ENCODE data around the gene COX19. TPM values are rescaled to one million over a fixed set of nuclear protein-coding genes. Genes with fewer than 3 reads are reported as not detected.

COX19 gene
- total and polyA plus RNA-seq, 2 donors (not counting 1 experiment from before 2014, with no cell fraction given) = 14.7 to 38.3 TPM

- no peak overlapping the region for H3K9ac ChIP-seq (ENCODE audit: low read length)
- Mint-ChIP-seq H3K27me3 (no peaks in the 10 kb centered on the region), H3K9me3 (ENCODE audit: insufficient read depth) (no peaks in the 10 kb centered on the region), H3K27ac (no peak overlapping the region), H3K4me3 (no peak overlapping the region), H3K4me1 (peaks cover 61% of the 10 kb centered on the region)
- H3K36me3 ChIP-seq (replicated peaks in 1 of 2; ENCODE audit: control extremely low read depth in 1 of 2, control insufficient read depth in 1 of 2, extremely low read depth in 1 of 2, insufficient read depth in 2 of 2, low read length in 1 of 2) = peaks cover 0 to 31% of the 10 kb centered on the region in 2 experiments
- ATAC-seq (ENCODE audit: low read depth) = no peak
- H3K79me2 ChIP-seq (ENCODE audit: control insufficient read depth, insufficient read depth, low read length) = peaks cover 82% of the 10 kb centered on the region
- no peak overlapping the region for H3K27ac ChIP-seq (ENCODE audit: low read length in 2 of 2)
- H3K9me3 ChIP-seq (ENCODE audit: control extremely low read depth in 1 of 3, control insufficient read depth in 2 of 3, insufficient read depth in 1 of 3, low read length in 2 of 3) = peaks cover 0 to 34% (median 0%) of the 10 kb centered on the region in 3 donors
- 96% methylated on average over 36 of the region's 42 CpGs for WGBS (ENCODE audit: insufficient coverage)
- H3K4me2 ChIP-seq (replicated peaks; ENCODE audit: low read depth, low read length, poor library complexity, severe bottlenecking) = no peak overlapping the region
- H3K27me3 ChIP-seq (replicated peaks in 1 of 4; ENCODE audit: control extremely low read depth in 1 of 4, control insufficient read depth in 3 of 4, insufficient read depth in 4 of 4, low read length in 3 of 4) = peaks cover 0 to 2% (median 0%) of the 10 kb centered on the region in 4 experiments
- no peak overlapping the region for H3K4me3 ChIP-seq (ENCODE audit: control extremely low read depth in 1 of 5, extremely low read depth in 1 of 5, insufficient read depth in 1 of 5, low read depth in 2 of 5, low read length in 4 of 5)
- H2AFZ ChIP-seq (ENCODE audit: insufficient read depth, low read depth, low read length, poor library complexity, severe bottlenecking) = no peak overlapping the region
- no peak for DNase-seq
- peaks cover 85% of the 10 kb centered on the region for H4K20me1 ChIP-seq (ENCODE audit: control insufficient read depth, insufficient read depth, low read length, poor library complexity, severe bottlenecking)
- ChIA-PET POLR2A (interaction anchor here (0.5 to 1.6 kb wide), 3 partner anchors 16 to 131 kb away, joined by 3 to 5 read pairs (median 4); no protein-coding TSS in a partner anchor), CTCF (interaction anchor here (0.6 to 6.9 kb wide), 6 partner anchors 24 to 45 kb away, joined by 3 to 57 read pairs (median 8); partner anchors contain the start of gene GPR146)
- TF ChIP-seq CTCF (IDR thresholded peaks at IDR 0.05) (no peak), EZH2 (IDR thresholded peaks at IDR 0.05; ENCODE audit: borderline replicate concordance, insufficient read depth, low read depth, low read length, poor library complexity, severe bottlenecking) (no peak)
- H3K4me1 ChIP-seq (ENCODE audit: control insufficient read depth in 2 of 2, insufficient read depth in 2 of 2, low read length in 2 of 2) = peaks cover 41 to 53% of the 10 kb centered on the region in 2 donors
- intact Hi-C loops (cut with micrococcal nuclease) = loop anchor here (5.0 kb wide), 1 partner anchor 98 kb away; no protein-coding TSS in a partner anchor
These were observed 44.7 kb upstream of the COX19 start for GRCh38 chr7:1019789-1020610.

Data from B cell (primary cell).